Measurements from ENCODE around the gene SDC1. TPM values are rescaled to one million over a fixed set of nuclear protein-coding genes. Genes with fewer than 3 reads are reported as not detected.

Gene SDC1
- total and polyA plus RNA-seq, 2 of the 8 experiments (the other 6 are each of a cell fraction or from before 2014, with no cell fraction given), result 45.3 to 73.3 TPM

- 0 out of 2 replicates have a peak, but pooled peaks have one; percentile 35 for TF ChIP-seq TEAD4 (IDR thresholded peaks at IDR 0.05; ENCODE audit: low read depth, low read length)
Measured at GRCh38 chr2:20190876-20191713, 33.8 kb downstream of the SDC1 start (continued).
